Nephron progenitor cell (in vitro differentiated cells): ENCODE measurements around the gene ANKRD10.

Experiments
- DNase-seq: peaks from one replicate; pipeline ENCODE4 v3.0.0; 2021
- H3K27ac Mint-ChIP-seq: 2 replicates; pipeline ENCODE4 v1.8.0; 2021; ENCODE audit warnings: mild to moderate bottlenecking, moderate library complexity, mixed read lengths
- H3K27me3 Mint-ChIP-seq: 2 replicates; pipeline ENCODE4 v1.8.0; 2021; ENCODE audit warnings: mild to moderate bottlenecking, low read depth, mixed read lengths; ENCODE audit not compliant: poor library complexity
- H3K36me3 Mint-ChIP-seq: 2 replicates; pipeline ENCODE4 v1.8.0; 2021; ENCODE audit warnings: low read depth, mixed read lengths
- H3K4me1 Mint-ChIP-seq: 2 replicates; pipeline ENCODE4 v1.8.0; 2021; ENCODE audit warnings: mixed read lengths
- H3K4me3 Mint-ChIP-seq: 2 replicates; pipeline ENCODE4 v1.8.0; 2021; ENCODE audit warnings: mild to moderate bottlenecking, moderate library complexity, mixed read lengths
- H3K9me3 Mint-ChIP-seq: 2 replicates; pipeline ENCODE4 v1.8.0; 2021; ENCODE audit warnings: mild to moderate bottlenecking, moderate library complexity, mixed read lengths
- TF ChIP-seq, protein P1 (sequence below): fragments of 200-600 bp; sonication (generic); IDR thresholded peaks from 2 replicates; pipeline ENCODE4 v1.5.0; 2021; ENCODE audit warnings: antibody characterized with exemption

ANKRD10 gene

DNA sequence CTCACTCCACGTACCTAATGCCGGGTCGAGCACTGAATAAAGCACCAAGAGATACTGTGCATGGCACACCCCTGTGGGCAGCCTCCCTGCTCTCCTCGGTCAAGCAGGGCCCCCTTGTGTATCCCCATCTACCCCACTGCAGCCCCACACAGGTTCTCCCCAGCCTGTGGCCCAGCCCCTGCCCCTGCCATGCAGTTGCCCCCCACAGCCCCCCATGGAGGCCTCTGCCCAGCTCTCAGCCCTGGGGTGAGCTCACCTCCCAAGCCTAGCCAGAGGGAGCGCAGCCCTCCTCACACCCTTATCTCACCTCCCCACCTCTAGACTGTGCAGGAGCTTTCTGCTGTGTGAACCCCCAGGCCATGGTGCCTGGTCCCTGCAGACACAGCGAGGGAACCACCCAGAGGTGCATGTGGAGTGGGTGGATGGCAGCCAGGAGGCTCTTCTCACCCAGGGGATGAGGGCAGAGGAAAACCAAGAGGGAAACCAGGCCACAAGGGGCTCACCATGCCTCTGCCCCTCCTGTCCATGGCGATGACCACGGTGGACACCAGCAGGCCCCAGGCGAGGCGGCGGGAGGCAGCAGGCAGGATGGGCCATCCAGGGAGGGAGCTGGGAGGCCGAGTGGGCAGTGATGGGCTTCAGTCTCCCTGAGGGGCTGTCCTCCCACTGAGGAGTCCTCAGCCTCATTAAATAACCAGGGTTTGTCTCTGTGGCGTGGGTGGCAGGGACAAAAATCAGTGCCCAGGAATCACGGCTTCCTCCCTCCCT, 83.2 kb downstream of the ANKRD10 start:
- TF ChIP-seq, protein P1, sequence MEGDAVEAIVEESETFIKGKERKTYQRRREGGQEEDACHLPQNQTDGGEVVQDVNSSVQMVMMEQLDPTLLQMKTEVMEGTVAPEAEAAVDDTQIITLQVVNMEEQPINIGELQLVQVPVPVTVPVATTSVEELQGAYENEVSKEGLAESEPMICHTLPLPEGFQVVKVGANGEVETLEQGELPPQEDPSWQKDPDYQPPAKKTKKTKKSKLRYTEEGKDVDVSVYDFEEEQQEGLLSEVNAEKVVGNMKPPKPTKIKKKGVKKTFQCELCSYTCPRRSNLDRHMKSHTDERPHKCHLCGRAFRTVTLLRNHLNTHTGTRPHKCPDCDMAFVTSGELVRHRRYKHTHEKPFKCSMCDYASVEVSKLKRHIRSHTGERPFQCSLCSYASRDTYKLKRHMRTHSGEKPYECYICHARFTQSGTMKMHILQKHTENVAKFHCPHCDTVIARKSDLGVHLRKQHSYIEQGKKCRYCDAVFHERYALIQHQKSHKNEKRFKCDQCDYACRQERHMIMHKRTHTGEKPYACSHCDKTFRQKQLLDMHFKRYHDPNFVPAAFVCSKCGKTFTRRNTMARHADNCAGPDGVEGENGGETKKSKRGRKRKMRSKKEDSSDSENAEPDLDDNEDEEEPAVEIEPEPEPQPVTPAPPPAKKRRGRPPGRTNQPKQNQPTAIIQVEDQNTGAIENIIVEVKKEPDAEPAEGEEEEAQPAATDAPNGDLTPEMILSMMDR: no peak
- Mint-ChIP-seq H3K4me1 (peaks cover 17% of the 10 kb centered on the region), H3K4me3 (no peak overlapping the region), H3K27ac (peak overlapping the region; percentile 59), H3K9me3 (no peaks in the 10 kb centered on the region), H3K27me3 (peaks cover 9% of the 10 kb centered on the region), H3K36me3 (no peaks in the 10 kb centered on the region)
- no peak for DNase-seq

DNA sequence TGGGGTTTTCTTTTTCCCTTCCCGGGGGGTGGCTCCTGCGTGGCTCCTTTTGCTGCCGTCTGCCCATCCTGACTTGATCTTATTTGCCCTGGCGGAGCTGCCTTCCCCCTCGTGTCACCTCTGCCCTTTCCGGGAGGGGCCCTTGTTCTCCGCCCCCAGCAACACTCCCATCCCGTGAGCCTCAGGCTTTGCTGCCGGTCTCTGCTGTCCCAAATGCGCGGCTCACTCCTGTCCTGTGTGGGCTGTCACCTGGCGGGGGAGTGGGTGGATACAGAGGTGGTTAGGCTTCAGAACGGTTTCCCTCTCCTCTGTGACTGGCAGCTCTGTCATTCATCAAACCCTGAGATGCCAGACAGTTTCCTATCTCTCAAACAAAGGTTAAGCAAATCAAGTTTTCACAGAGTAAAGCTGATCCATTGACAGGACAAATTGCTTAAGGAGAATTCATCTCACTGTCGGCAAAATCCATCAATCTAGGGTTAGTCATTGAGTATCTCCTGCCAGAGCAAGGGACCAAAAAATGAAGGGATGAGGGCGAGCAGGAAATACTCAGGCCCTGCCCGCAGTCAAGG, 84.0 kb downstream of the ANKRD10 start:
- no peak overlapping the region for H3K4me3 Mint-ChIP-seq
- H3K36me3 Mint-ChIP-seq: no peaks in the 10 kb centered on the region
- H3K4me1 Mint-ChIP-seq: peaks cover 14% of the 10 kb centered on the region

DNA sequence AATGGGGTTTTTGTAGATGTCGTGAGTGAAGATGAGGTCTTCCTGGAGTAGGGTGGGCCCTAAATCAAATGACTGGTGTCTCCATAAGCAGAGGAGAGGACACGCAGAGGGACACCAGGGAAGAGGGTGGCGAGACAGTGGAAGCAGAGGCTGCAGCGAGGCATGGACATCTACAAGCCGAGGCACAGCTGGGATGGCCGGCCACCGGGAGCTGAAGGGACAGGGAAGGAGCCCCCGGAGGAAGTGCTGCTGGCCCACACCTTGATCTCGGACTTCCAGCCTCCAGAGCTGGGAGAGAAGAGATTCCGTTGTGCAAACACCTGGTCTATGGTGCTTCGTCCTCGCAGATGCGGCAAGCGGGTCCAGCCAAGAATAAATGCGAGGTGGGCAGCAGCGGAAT, 84.5 kb downstream of the ANKRD10 start:
- DNase-seq: no peak
- Mint-ChIP-seq H3K36me3 (no peaks in the 10 kb centered on the region), H3K4me3 (no peak overlapping the region), H3K4me1 (peaks cover 14% of the 10 kb centered on the region), H3K27me3 (peaks cover 9% of the 10 kb centered on the region), H3K27ac (no peak overlapping the region), H3K9me3 (no peaks in the 10 kb centered on the region)
- TF ChIP-seq, protein P1: no peak

More for the DNA sequence above, 84.0 kb downstream of the ANKRD10 start:
- Mint-ChIP-seq H3K9me3 (no peaks in the 10 kb centered on the region), H3K27me3 (peaks cover 9% of the 10 kb centered on the region), H3K27ac (peak overlapping the region; percentile 39)
- TF ChIP-seq, protein P1: no peak
- no peak for DNase-seq

DNA sequence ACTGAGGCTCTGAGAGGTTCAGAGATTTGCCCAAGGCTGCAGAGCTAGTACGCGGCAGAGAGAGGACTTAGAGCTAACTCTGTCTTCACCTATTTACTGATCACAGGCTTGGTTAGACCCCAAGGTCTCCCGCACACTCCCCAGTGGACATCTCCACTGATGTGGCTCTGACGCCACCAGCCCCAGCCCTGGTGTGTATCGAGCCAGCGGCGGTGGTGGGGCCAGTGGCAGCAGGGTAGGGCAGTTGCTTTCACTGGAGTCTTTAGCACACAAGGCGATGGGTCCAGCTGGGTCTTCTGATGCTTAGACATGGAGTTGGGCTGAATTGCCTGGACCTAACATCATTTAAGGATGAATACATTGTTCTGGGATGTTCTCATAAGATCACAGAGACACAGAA, 85.4 kb downstream of the ANKRD10 start:
- Mint-ChIP-seq H3K4me1 (peaks cover 14% of the 10 kb centered on the region), H3K9me3 (no peaks in the 10 kb centered on the region), H3K36me3 (no peaks in the 10 kb centered on the region), H3K4me3 (no peak overlapping the region), H3K27me3 (peaks cover 4% of the 10 kb centered on the region), H3K27ac (no peak overlapping the region)
- no peak for DNase-seq
- TF ChIP-seq, protein P1: no peak

DNA sequence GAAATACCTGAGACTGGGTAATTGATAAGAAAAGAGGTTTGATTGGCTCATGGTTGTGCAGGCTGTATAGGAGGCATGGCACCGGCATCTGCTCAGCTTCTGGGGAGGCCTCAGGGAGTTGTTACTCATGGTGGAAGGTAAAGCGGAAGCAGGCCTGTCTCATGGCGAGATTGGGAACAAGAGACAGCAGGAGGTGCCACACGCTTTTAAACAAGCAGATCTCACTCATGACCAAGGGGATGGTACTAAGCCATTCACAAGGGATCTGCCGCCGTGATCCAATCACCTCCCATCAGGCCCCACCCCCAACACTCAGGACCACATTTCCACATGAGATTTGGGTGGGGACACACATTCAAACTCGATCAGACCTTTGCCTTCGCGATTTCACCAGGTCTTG, 86.2 kb downstream of the ANKRD10 start:
- H3K9me3 Mint-ChIP-seq: no peaks in the 10 kb centered on the region
- peaks cover 14% of the 10 kb centered on the region for H3K4me1 Mint-ChIP-seq
- TF ChIP-seq, protein P1: no peak
- no peaks in the 10 kb centered on the region for H3K36me3 Mint-ChIP-seq
- no peak overlapping the region for H3K4me3 Mint-ChIP-seq
- no peak for DNase-seq
- H3K27me3 Mint-ChIP-seq: peaks cover 4% of the 10 kb centered on the region
- no peak overlapping the region for H3K27ac Mint-ChIP-seq
